Activated CD8-positive, alpha-beta T cell treated with anti-CD3 and anti-CD28 coated beads for 36 hours (primary cell): Measurements from ENCODE around the gene RIPK1. TPM values are rescaled to one million over a fixed set of nuclear protein-coding genes. Genes with fewer than 3 reads are reported as not detected.
A peak's percentile ranks its signal among the peaks of the same experiment; 100 is the strongest.

ENCODE experiments used
- ATAC-seq: fragments of 200-7000 bp; cut with Tn5 transposase; one replicate; pipeline ENCODE4 v1.10.0; 2021; ENCODE audit warnings: mild to moderate bottlenecking, moderate library complexity
- CTCF ChIA-PET: fragments of 350-600 bp; sonication (Branson Sonifier 250); formaldehyde crosslinking; loops from one replicate; lab custom pipeline; 2021; ENCODE audit warnings: antibody characterized with exemption; lab: Charles Lee
- POLR2A ChIA-PET: fragments of 350-600 bp; sonication (Branson Sonifier 250); formaldehyde crosslinking; loops from one replicate; lab custom pipeline; 2021; ENCODE audit warnings: antibody characterized with exemption; lab: Charles Lee
- DNase-seq: peaks from one replicate; pipeline ENCODE4 v3.0.0-alpha.2; 2020
- H3K27ac Mint-ChIP-seq: one replicate; pipeline ENCODE4 v1.8.0; 2021; ENCODE audit warnings: mild to moderate bottlenecking, mixed read lengths
- H3K27me3 Mint-ChIP-seq: one replicate; pipeline ENCODE4 v1.8.0; 2021; ENCODE audit warnings: mixed read lengths
- H3K36me3 Mint-ChIP-seq: one replicate; pipeline ENCODE4 v1.8.0; 2021; ENCODE audit warnings: low read depth, mixed read lengths
- H3K4me1 Mint-ChIP-seq: one replicate; pipeline ENCODE4 v1.8.0; 2021; ENCODE audit warnings: low read depth, mixed read lengths
- H3K4me3 Mint-ChIP-seq: one replicate; pipeline ENCODE4 v1.8.0; 2021; ENCODE audit warnings: mild to moderate bottlenecking, moderate library complexity, mixed read lengths
- H3K9me3 Mint-ChIP-seq: one replicate; pipeline ENCODE4 v1.8.0; 2021; ENCODE audit warnings: mixed read lengths
- CTCF ChIP-seq: fragments of 200-600 bp; IDR thresholded peaks from one replicate; pipeline ENCODE4 v1.8.0; 2022; ENCODE audit warnings: antibody characterized with exemption, mild to moderate bottlenecking
- intact Hi-C: fragments of 100-400 bp; cut with micrococcal nuclease; formaldehyde crosslinking; loops from one replicate; pipeline ENCODE4 v1.10.0; 2022
- total RNA-seq, 2 experiments: library from RNA; stranded (reverse); gene quantifications; one replicate each; pipeline ENCODE4 v1.2.3, GENCODE V29; 2021

The RIPK1 gene
- total RNA-seq, 2 experiments from 2014 or later: 8.8 to 9.0 TPM

- H3K4me1 Mint-ChIP-seq: peaks cover 22% of the 10 kb centered on the region
- H3K9me3 Mint-ChIP-seq: no peaks in the 10 kb centered on the region
- peaks cover 49% of the 10 kb centered on the region for H3K36me3 Mint-ChIP-seq
- DNase-seq: no peak
- no peak for TF ChIP-seq CTCF
- no peak overlapping the region for H3K27ac Mint-ChIP-seq
- intact Hi-C loops: no loop called here
- no peak overlapping the region for H3K4me3 Mint-ChIP-seq
- POLR2A ChIA-PET: interaction anchor here (0.7 to 1.5 kb wide), 2 partner anchors 9 to 34 kb away, joined by 3 to 6 read pairs; no protein-coding TSS in a partner anchor
- no peak for ATAC-seq
- no peaks in the 10 kb centered on the region for H3K27me3 Mint-ChIP-seq
- CTCF ChIA-PET: interaction anchor here (0.8 kb wide), 1 partner anchor 11 kb away, joined by 3 read pairs; the partner anchor contains the start of gene RIPK1
Observed at GRCh38 chr6:3079682-3080081, 11.4 kb downstream of the RIPK1 start.

GRCh38 chr6:3081960-3082359, 13.7 kb downstream of the RIPK1 start:
- H3K36me3 Mint-ChIP-seq: peaks cover 52% of the 10 kb centered on the region
- intact Hi-C loops: no loop called here
- peaks cover 5% of the 10 kb centered on the region for H3K4me1 Mint-ChIP-seq
- H3K4me3 Mint-ChIP-seq: no peak overlapping the region
- no peak for TF ChIP-seq CTCF
- ChIA-PET CTCF (no interaction called here), POLR2A (no interaction called here)
- ATAC-seq (no peak), DNase-seq (no peak)
- H3K9me3 Mint-ChIP-seq: no peaks in the 10 kb centered on the region
- H3K27me3 Mint-ChIP-seq: no peaks in the 10 kb centered on the region
- H3K27ac Mint-ChIP-seq: no peak overlapping the region

GRCh38 chr6:3085074-3085473, 16.8 kb downstream of the RIPK1 start:
- DNase-seq (no peak), ATAC-seq (no peak)
- Mint-ChIP-seq H3K4me1 (peaks cover 5% of the 10 kb centered on the region), H3K36me3 (peaks cover 42% of the 10 kb centered on the region), H3K27ac (no peak overlapping the region), H3K9me3 (no peaks in the 10 kb centered on the region), H3K27me3 (no peaks in the 10 kb centered on the region), H3K4me3 (no peak overlapping the region)
- TF ChIP-seq CTCF: no peak
- ChIA-PET POLR2A (interaction anchor here (2.0 kb wide), 1 partner anchor 9 kb away, joined by 8 read pairs; no protein-coding TSS in a partner anchor), CTCF (no interaction called here)
- intact Hi-C loops: no loop called here

GRCh38 chr6:3086282-3086946, 18.1 kb downstream of the RIPK1 start:
- ATAC-seq: no peak
- peaks cover 39% of the 10 kb centered on the region for H3K36me3 Mint-ChIP-seq
- CTCF ChIA-PET: no interaction called here

More at GRCh38 chr6:3086282-3086946, 18.1 kb downstream of the RIPK1 start:
- peak overlapping the region; percentile 3 for H3K27ac Mint-ChIP-seq
- no peak overlapping the region for H3K4me3 Mint-ChIP-seq
- intact Hi-C loops: no loop called here
- no peaks in the 10 kb centered on the region for H3K27me3 Mint-ChIP-seq
- no peak for TF ChIP-seq CTCF
- H3K9me3 Mint-ChIP-seq: no peaks in the 10 kb centered on the region
- POLR2A ChIA-PET: interaction anchor here (1.0 to 2.0 kb wide), 2 partner anchors 11 to 15 kb away, joined by 3 to 8 read pairs; no protein-coding TSS in a partner anchor
- peaks cover 5% of the 10 kb centered on the region for H3K4me1 Mint-ChIP-seq
- no peak for DNase-seq
